WTC11 (cell line): Measurements from ENCODE around the gene FOXD1. TPM values are rescaled to one million over a fixed set of nuclear protein-coding genes. Genes with fewer than 3 reads are reported as not detected.
A peak's percentile ranks its signal among the peaks of the same experiment; 100 is the strongest.

ENCODE experiments used
- AFF4 ChIP-seq: sonication (generic); formaldehyde crosslinking; IDR thresholded peaks from 2 replicates; pipeline ENCODE4 v1.8.1; 2023; ENCODE audit warnings: mild to moderate bottlenecking, missing genetic modification reagents, borderline replicate concordance
- ATF6 ChIP-seq: sonication (generic); formaldehyde crosslinking; IDR thresholded peaks from 2 replicates; pipeline ENCODE4 v1.8.1; 2023; ENCODE audit warnings: mild to moderate bottlenecking, missing genetic modification reagents
- CTCF ChIP-seq: fragments of 200-600 bp; IDR thresholded peaks from 2 replicates; pipeline ENCODE4 v1.8.0; 2022; ENCODE audit warnings: antibody characterized with exemption
- FOXP4 ChIP-seq: sonication (generic); formaldehyde crosslinking; IDR thresholded peaks from 2 replicates; pipeline ENCODE4 v1.8.0; 2022; ENCODE audit warnings: mild to moderate bottlenecking, missing genetic modification reagents
- MYBL2 ChIP-seq: sonication (generic); formaldehyde crosslinking; IDR thresholded peaks from 2 replicates; pipeline ENCODE4 v1.8.1; 2023; ENCODE audit warnings: mild to moderate bottlenecking, moderate library complexity, missing genetic modification reagents
- RELA ChIP-seq: sonication (generic); formaldehyde crosslinking; IDR thresholded peaks from 2 replicates; pipeline ENCODE4 v1.8.1; 2022; ENCODE audit warnings: missing genetic modification reagents, mild to moderate bottlenecking, borderline replicate concordance
- TEAD4 ChIP-seq: sonication (generic); formaldehyde crosslinking; IDR thresholded peaks from 2 replicates; pipeline ENCODE4 v1.8.0; 2022; ENCODE audit warnings: mild to moderate bottlenecking, missing genetic modification reagents
- ZMAT4 ChIP-seq: fragments of 250-450 bp; sonication (Bioruptor Pico); IDR thresholded peaks from 2 replicates; pipeline ENCODE4 v1.9.0; 2021; ENCODE audit warnings: mild to moderate bottlenecking
- ZNF423 ChIP-seq: fragments of 250-450 bp; sonication (Bioruptor Pico); IDR thresholded peaks from 2 replicates; pipeline ENCODE4 v2.1.2; 2022; ENCODE audit warnings: mild to moderate bottlenecking, moderate library complexity
- total RNA-seq: library from RNA; stranded (reverse); gene quantifications from 3 replicates; pipeline ENCODE4 v1.2.3, GENCODE V29; 2021
- TF ChIP-seq, protein P1 (sequence below): fragments of 250-450 bp; sonication (Bioruptor Pico); IDR thresholded peaks from 2 replicates; pipeline ENCODE4 v1.9.0; 2021; ENCODE audit warnings: moderate library complexity, mild to moderate bottlenecking, inconsistent platforms, borderline replicate concordance
- TF ChIP-seq, protein P2 (sequence below): sonication (generic); formaldehyde crosslinking; IDR thresholded peaks from 2 replicates; pipeline ENCODE4 v1.8.1; 2022; ENCODE audit warnings: missing genetic modification reagents, borderline replicate concordance
- TF ChIP-seq, protein P3 (sequence below): sonication (generic); formaldehyde crosslinking; IDR thresholded peaks from 2 replicates; pipeline ENCODE4 v1.8.0; 2022; ENCODE audit warnings: missing genetic modification reagents
- TF ChIP-seq, protein P4 (sequence below): sonication (generic); formaldehyde crosslinking; IDR thresholded peaks from 2 replicates; pipeline ENCODE4 v1.8.1; 2022; ENCODE audit warnings: low read depth, mild to moderate bottlenecking, moderate library complexity, missing genetic modification reagents, borderline replicate concordance

The FOXD1 gene
- total RNA-seq, 1 experiment from 2014 or later, result 10.3 TPM

DNA sequence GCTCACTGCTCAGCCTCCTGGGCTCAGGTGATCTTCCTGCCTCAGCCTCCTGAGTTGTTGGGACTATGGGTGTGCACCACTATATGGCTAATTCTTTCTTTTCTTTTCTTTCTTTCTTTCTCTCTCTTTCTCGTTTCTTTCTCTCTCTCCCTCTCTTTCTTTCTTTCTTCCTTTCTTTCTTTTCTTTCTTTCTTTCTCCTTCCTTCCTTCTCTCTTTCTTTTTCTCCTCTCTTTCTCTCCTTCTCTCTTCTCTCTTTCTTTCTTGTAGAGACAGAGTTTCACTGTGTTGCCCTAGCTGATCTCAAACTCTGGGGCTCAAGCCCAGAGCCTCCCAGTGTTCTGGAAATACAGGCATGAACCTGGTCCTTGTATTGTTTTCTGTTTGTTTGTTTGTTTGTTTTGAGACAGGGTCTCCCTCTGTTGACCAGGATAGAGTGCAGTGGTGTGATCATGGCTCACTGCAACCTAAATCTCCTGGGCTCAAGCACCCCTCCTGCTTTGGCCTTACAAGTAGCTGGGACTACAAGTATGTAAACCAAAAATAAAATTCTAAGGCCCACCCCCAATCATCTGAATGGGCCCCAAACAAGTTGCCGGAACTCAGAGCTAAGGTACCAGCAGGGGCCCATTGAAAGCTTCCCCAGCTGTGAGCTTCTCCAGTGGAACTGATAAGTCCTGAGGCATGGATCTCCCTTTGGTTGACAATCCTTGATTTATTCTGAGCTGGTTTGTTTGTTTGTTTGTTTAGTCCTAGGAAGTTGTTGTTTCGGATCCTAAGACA, 37.7 kb upstream of the FOXD1 start (continued):
- no peak for TF ChIP-seq CTCF
- peak; percentile 24; the same call in 1 of the 2 replicates for TF ChIP-seq FOXP4 (CRISPR knock-in tag)
- TF ChIP-seq ZMAT4 (CRISPR knock-in tag), result no peak
- TF ChIP-seq ATF6 (CRISPR knock-in tag), result no peak
- TF ChIP-seq, protein P1, sequence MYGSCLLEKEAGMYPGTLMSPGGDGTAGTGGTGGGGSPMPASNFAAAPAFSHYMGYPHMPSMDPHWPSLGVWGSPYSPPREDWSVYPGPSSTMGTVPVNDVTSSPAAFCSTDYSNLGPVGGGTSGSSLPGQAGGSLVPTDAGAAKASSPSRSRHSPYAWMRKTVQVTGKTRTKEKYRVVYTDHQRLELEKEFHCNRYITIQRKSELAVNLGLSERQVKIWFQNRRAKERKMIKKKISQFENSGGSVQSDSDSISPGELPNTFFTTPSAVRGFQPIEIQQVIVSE (CRISPR knock-in tag), result no peak
- TF ChIP-seq, protein P2, sequence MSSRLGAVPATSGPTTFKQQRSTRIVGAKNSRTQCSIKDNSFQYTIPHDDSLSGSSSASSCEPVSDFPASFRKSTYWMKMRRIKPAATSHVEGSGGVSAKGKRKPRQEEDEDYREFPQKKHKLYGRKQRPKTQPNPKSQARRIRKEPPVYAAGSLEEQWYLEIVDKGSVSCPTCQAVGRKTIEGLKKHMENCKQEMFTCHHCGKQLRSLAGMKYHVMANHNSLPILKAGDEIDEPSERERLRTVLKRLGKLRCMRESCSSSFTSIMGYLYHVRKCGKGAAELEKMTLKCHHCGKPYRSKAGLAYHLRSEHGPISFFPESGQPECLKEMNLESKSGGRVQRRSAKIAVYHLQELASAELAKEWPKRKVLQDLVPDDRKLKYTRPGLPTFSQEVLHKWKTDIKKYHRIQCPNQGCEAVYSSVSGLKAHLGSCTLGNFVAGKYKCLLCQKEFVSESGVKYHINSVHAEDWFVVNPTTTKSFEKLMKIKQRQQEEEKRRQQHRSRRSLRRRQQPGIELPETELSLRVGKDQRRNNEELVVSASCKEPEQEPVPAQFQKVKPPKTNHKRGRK (CRISPR knock-in tag), result peak; percentile 98
- TF ChIP-seq RELA, result no peak
- no peak for TF ChIP-seq TEAD4
- peak; percentile 43 for TF ChIP-seq ZNF423 (CRISPR knock-in tag)
- TF ChIP-seq MYBL2 (CRISPR knock-in tag), result no peak
- TF ChIP-seq, protein P3, sequence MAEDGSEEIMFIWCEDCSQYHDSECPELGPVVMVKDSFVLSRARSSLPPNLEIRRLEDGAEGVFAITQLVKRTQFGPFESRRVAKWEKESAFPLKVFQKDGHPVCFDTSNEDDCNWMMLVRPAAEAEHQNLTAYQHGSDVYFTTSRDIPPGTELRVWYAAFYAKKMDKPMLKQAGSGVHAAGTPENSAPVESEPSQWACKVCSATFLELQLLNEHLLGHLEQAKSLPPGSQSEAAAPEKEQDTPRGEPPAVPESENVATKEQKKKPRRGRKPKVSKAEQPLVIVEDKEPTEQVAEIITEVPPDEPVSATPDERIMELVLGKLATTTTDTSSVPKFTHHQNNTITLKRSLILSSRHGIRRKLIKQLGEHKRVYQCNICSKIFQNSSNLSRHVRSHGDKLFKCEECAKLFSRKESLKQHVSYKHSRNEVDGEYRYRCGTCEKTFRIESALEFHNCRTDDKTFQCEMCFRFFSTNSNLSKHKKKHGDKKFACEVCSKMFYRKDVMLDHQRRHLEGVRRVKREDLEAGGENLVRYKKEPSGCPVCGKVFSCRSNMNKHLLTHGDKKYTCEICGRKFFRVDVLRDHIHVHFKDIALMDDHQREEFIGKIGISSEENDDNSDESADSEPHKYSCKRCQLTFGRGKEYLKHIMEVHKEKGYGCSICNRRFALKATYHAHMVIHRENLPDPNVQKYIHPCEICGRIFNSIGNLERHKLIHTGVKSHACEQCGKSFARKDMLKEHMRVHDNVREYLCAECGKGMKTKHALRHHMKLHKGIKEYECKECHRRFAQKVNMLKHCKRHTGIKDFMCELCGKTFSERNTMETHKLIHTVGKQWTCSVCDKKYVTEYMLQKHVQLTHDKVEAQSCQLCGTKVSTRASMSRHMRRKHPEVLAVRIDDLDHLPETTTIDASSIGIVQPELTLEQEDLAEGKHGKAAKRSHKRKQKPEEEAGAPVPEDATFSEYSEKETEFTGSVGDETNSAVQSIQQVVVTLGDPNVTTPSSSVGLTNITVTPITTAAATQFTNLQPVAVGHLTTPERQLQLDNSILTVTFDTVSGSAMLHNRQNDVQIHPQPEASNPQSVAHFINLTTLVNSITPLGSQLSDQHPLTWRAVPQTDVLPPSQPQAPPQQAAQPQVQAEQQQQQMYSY (CRISPR knock-in tag), result no peak
- TF ChIP-seq AFF4 (CRISPR knock-in tag), result no peak
- TF ChIP-seq, protein P4, sequence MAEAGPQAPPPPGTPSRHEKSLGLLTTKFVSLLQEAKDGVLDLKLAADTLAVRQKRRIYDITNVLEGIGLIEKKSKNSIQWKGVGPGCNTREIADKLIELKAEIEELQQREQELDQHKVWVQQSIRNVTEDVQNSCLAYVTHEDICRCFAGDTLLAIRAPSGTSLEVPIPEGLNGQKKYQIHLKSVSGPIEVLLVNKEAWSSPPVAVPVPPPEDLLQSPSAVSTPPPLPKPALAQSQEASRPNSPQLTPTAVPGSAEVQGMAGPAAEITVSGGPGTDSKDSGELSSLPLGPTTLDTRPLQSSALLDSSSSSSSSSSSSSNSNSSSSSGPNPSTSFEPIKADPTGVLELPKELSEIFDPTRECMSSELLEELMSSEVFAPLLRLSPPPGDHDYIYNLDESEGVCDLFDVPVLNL (CRISPR knock-in tag), result no peak
